Measurements from ENCODE around the gene CTTNBP2. TPM values are rescaled to one million over a fixed set of nuclear protein-coding genes. Genes with fewer than 3 reads are reported as not detected.

CTTNBP2 gene
- total RNA-seq, 2 donors from 2014 or later, result 1.5 to 1.8 TPM

DNA sequence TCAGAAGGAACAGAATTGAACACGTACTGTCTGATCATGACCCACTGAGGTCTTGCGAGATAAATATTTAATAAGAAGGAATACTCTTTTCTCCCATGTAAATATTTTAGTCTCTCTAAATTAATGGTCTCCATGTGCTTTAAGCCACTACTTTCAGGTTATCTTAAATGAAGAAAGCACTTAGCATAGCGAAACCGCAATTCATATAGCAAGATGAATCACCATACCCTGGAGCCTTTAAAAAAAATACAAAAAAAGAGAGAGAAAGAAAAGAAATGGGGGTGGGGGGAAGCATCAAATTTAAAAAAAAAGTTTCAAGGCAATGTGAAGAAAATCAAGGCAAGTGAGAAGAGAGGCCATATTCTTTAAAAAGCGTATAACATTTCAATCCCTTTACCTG lies 82.5 kb downstream of the CTTNBP2 start:
- TF ChIP-seq, protein P1, sequence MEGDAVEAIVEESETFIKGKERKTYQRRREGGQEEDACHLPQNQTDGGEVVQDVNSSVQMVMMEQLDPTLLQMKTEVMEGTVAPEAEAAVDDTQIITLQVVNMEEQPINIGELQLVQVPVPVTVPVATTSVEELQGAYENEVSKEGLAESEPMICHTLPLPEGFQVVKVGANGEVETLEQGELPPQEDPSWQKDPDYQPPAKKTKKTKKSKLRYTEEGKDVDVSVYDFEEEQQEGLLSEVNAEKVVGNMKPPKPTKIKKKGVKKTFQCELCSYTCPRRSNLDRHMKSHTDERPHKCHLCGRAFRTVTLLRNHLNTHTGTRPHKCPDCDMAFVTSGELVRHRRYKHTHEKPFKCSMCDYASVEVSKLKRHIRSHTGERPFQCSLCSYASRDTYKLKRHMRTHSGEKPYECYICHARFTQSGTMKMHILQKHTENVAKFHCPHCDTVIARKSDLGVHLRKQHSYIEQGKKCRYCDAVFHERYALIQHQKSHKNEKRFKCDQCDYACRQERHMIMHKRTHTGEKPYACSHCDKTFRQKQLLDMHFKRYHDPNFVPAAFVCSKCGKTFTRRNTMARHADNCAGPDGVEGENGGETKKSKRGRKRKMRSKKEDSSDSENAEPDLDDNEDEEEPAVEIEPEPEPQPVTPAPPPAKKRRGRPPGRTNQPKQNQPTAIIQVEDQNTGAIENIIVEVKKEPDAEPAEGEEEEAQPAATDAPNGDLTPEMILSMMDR (IDR thresholded peaks at IDR 0.05), result no peak
- intact Hi-C loops (cut with DNase I), result no loop called here

DNA sequence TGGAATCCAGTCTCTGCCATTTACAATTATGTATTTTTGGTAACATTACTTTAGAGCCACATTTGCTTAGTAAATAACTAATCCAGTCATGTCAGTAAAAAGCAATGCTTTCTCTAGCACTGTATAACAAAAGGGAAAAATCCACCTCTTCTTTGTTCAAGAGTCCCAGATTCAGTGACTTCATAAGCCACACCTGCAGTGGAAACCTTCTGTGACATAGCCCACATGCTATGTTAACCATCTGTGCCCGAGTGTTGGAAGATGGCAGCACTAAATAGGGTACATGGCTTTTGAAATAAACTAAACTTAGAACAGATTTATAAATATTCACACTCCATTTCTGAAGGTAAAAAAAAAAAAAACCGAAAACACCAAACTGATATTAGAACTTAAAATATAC lies 83.0 kb downstream of the CTTNBP2 start:
- no peak for DNase-seq
- no peaks in the 10 kb centered on the region for H3K27me3 ChIP-seq
- TF ChIP-seq, protein P1 (IDR thresholded peaks at IDR 0.05), result no peak
- no peak overlapping the region for H3K4me3 ChIP-seq
- no peaks in the 10 kb centered on the region for H3K4me1 ChIP-seq
- no peak overlapping the region for H3K27ac ChIP-seq
- H3K9me3 ChIP-seq, result no peaks in the 10 kb centered on the region
- no peaks in the 10 kb centered on the region for H3K36me3 ChIP-seq
- no peak overlapping the region for H3K9ac ChIP-seq (ENCODE audit: low read depth in 2 of 2, low read length in 2 of 2)
- intact Hi-C loops (cut with DNase I), result no loop called here

More for the DNA sequence above, 82.5 kb downstream of the CTTNBP2 start:
- Histone ChIP-seq H3K4me1 (no peaks in the 10 kb centered on the region), H3K9ac (ENCODE audit: low read depth in 2 of 2, low read length in 2 of 2) (no peak overlapping the region), H3K36me3 (no peaks in the 10 kb centered on the region), H3K9me3 (no peaks in the 10 kb centered on the region), H3K27me3 (no peaks in the 10 kb centered on the region), H3K27ac (no peak overlapping the region), H3K4me3 (no peak overlapping the region)
- DNase-seq, result no peak

DNA sequence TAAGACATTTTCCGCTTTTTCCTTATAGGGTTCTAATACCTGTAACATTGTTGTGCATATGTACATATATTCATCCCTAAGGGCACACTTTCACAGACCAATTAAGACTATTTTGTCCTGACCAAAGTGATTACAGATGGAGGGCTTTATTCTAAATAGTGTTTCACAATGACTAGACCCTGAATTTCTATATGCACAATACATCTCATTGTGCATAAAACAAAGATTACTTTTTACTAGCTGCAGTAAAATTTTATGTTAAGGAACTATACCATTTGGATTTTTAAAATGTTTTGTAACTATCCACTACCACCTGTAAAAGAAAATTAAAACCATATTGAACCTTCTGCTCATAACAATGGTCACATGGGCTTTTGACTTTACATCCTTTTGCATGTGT lies 87.8 kb downstream of the CTTNBP2 start:
- DNase-seq, result no peak
- H3K4me1 ChIP-seq, result no peaks in the 10 kb centered on the region

DNA sequence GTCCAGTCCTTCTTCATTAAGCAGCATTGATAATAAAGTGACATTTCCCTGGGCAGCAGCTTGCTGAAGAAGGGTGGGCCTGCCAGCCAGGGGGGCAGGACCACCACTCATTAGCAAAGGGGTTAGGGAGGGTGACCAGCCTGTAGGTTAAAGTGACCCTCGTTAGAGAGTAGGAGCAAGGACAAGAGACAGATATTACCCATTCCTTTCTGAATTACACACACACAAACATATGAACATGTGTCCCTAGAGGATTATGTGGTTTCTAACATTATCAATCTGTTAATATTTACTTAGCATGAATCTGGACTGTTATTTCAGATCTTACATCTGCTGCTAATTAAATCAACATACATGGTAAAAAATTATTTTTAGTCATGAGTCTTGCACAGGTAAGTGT lies 88.9 kb downstream of the CTTNBP2 start:
- DNase-seq, result no peak
- H3K27me3 ChIP-seq, result no peaks in the 10 kb centered on the region
- no peaks in the 10 kb centered on the region for H3K36me3 ChIP-seq
- no peak overlapping the region for H3K9ac ChIP-seq (ENCODE audit: low read depth in 2 of 2, low read length in 2 of 2)
- no peaks in the 10 kb centered on the region for H3K4me1 ChIP-seq
- TF ChIP-seq, protein P1 (IDR thresholded peaks at IDR 0.05), result no peak
- H3K9me3 ChIP-seq, result no peaks in the 10 kb centered on the region
- intact Hi-C loops (cut with DNase I), result no loop called here
- H3K4me3 ChIP-seq, result no peak overlapping the region
- H3K27ac ChIP-seq, result no peak overlapping the region

More for the DNA sequence above, 87.8 kb downstream of the CTTNBP2 start:
- TF ChIP-seq, protein P1 (IDR thresholded peaks at IDR 0.05), result no peak
- no peak overlapping the region for H3K9ac ChIP-seq (ENCODE audit: low read depth in 2 of 2, low read length in 2 of 2)
- H3K27me3 ChIP-seq, result no peaks in the 10 kb centered on the region
- no peaks in the 10 kb centered on the region for H3K36me3 ChIP-seq
- no peaks in the 10 kb centered on the region for H3K9me3 ChIP-seq
- intact Hi-C loops (cut with DNase I), result no loop called here
- H3K4me3 ChIP-seq, result no peak overlapping the region
- H3K27ac ChIP-seq, result no peak overlapping the region

DNA sequence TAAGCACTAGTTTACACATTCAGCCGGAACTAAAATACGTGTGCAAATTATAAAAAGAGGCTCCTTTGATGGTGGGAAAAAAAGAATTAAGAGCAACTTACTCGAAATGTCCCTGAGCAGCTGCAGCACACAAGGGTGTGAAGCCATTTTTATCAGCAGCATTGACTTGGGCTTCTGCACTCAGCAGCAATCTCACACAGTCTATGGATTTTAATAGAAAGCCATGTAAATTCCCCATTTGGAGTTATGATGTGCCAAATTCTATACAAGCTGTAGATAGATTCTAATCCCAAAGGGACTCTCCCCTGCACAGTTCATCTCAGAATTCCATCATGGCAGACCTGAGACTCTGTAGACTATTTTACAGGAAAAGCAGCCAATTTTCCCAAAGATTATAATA lies 90.5 kb downstream of the CTTNBP2 start:
- Histone ChIP-seq H3K9ac (ENCODE audit: low read depth in 2 of 2, low read length in 2 of 2) (no peak overlapping the region), H3K9me3 (no peaks in the 10 kb centered on the region), H3K36me3 (no peaks in the 10 kb centered on the region), H3K27me3 (no peaks in the 10 kb centered on the region), H3K27ac (no peak overlapping the region), H3K4me1 (no peaks in the 10 kb centered on the region), H3K4me3 (no peak overlapping the region)
- no peak for DNase-seq
- TF ChIP-seq, protein P1 (IDR thresholded peaks at IDR 0.05), result no peak
- intact Hi-C loops (cut with DNase I), result no loop called here

DNA sequence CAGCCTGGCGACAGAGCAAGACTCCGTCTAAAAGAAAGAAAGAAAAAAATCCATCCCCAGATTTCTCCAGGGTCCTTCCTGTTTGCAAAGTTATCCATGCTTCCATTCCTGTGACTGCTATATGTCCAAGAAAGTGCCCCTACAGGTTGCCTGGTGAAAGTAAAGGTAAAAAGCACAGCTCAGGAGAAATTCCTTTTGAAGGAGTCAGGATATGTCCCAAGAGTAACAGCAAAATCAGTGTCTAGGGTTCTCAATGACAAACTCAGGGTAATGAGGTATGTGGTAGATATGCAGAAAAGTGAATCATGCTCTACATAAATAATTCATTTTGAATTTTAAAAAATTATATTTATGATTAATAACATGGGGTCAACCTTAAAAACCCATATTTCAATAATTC lies 91.5 kb downstream of the CTTNBP2 start:
- TF ChIP-seq, protein P1 (IDR thresholded peaks at IDR 0.05), result no peak
- Histone ChIP-seq H3K9ac (ENCODE audit: low read depth in 2 of 2, low read length in 2 of 2) (no peak overlapping the region), H3K27me3 (no peaks in the 10 kb centered on the region), H3K27ac (no peak overlapping the region), H3K9me3 (no peaks in the 10 kb centered on the region), H3K4me1 (no peaks in the 10 kb centered on the region), H3K4me3 (no peak overlapping the region), H3K36me3 (no peaks in the 10 kb centered on the region)
- no peak for DNase-seq
- intact Hi-C loops (cut with DNase I), result no loop called here
